Measurements from ENCODE around the gene BEGAIN.
A peak's percentile ranks its signal among the peaks of the same experiment; 100 is the strongest.

Gene BEGAIN

GRCh38 chr14:100552524-100553125 is 34.6 kb downstream of the BEGAIN start:
- H3K9me3 Mint-ChIP-seq: no peaks in the 10 kb centered on the region
- no peak overlapping the region for H3K27ac Mint-ChIP-seq (ENCODE audit: low read depth)
- H3K4me3 Mint-ChIP-seq: no peak overlapping the region
- peaks cover 4% of the 10 kb centered on the region for H3K36me3 Mint-ChIP-seq (ENCODE audit: insufficient read depth)
- H3K4me1 Mint-ChIP-seq: peaks cover 16% of the 10 kb centered on the region
- DNase-seq (ENCODE audit: low spot score in 2 of 2): no peak
- ATAC-seq (replicated peaks; ENCODE audit: extremely low read depth, poor library complexity, severe bottlenecking): no peak
- peaks cover 17% of the 10 kb centered on the region for H3K27me3 Mint-ChIP-seq

- H3K4me3 Mint-ChIP-seq: no peak overlapping the region
- H3K9me3 Mint-ChIP-seq: no peaks in the 10 kb centered on the region
- peaks cover 29% of the 10 kb centered on the region for H3K4me1 Mint-ChIP-seq
- ATAC-seq (replicated peaks; ENCODE audit: extremely low read depth, poor library complexity, severe bottlenecking) (no peak), DNase-seq (ENCODE audit: low spot score in 2 of 2) (no peak)
- H3K36me3 Mint-ChIP-seq (ENCODE audit: insufficient read depth): peaks cover 13% of the 10 kb centered on the region
- H3K27me3 Mint-ChIP-seq: peaks cover 14% of the 10 kb centered on the region
- H3K27ac Mint-ChIP-seq (ENCODE audit: low read depth): no peak overlapping the region
Measured at GRCh38 chr14:100551056-100551455, 36.2 kb downstream of the BEGAIN start.

GRCh38 chr14:100549834-100550625 is 37.2 kb downstream of the BEGAIN start:
- Mint-ChIP-seq H3K36me3 (ENCODE audit: insufficient read depth) (peaks cover 13% of the 10 kb centered on the region), H3K27ac (ENCODE audit: low read depth) (no peak overlapping the region), H3K9me3 (no peaks in the 10 kb centered on the region), H3K4me1 (peaks cover 29% of the 10 kb centered on the region), H3K27me3 (peaks cover 7% of the 10 kb centered on the region), H3K4me3 (peak overlapping the region; percentile 47)
- ATAC-seq (replicated peaks; ENCODE audit: extremely low read depth, poor library complexity, severe bottlenecking): no peak
- DNase-seq (ENCODE audit: low spot score in 2 of 2): no peak

GRCh38 chr14:100548939-100549338 is 38.3 kb downstream of the BEGAIN start:
- Mint-ChIP-seq H3K27ac (ENCODE audit: low read depth) (no peak overlapping the region), H3K27me3 (no peaks in the 10 kb centered on the region), H3K4me1 (peaks cover 29% of the 10 kb centered on the region), H3K4me3 (peak overlapping the region; percentile 47), H3K9me3 (no peaks in the 10 kb centered on the region), H3K36me3 (ENCODE audit: insufficient read depth) (peaks cover 13% of the 10 kb centered on the region)
- ATAC-seq (replicated peaks; ENCODE audit: extremely low read depth, poor library complexity, severe bottlenecking): no peak
- DNase-seq (ENCODE audit: low spot score in 2 of 2): no peak

- DNase-seq (ENCODE audit: low spot score in 2 of 2) (no peak), ATAC-seq (replicated peaks; ENCODE audit: extremely low read depth, poor library complexity, severe bottlenecking) (no peak)
- Mint-ChIP-seq H3K36me3 (ENCODE audit: insufficient read depth) (peaks cover 13% of the 10 kb centered on the region), H3K4me1 (peaks cover 30% of the 10 kb centered on the region), H3K9me3 (no peaks in the 10 kb centered on the region), H3K27ac (ENCODE audit: low read depth) (peak overlapping the region; percentile 41), H3K27me3 (no peaks in the 10 kb centered on the region), H3K4me3 (peak overlapping the region; percentile 78)
Measured at GRCh38 chr14:100548295-100548655, 38.9 kb downstream of the BEGAIN start.

GRCh38 chr14:100547633-100548294 is 39.5 kb downstream of the BEGAIN start:
- no peaks in the 10 kb centered on the region for H3K27me3 Mint-ChIP-seq
- no peaks in the 10 kb centered on the region for H3K9me3 Mint-ChIP-seq
- peak; percentile 25 to 41 for DNase-seq (ENCODE audit: low spot score in 2 of 2)
- peaks cover 35% of the 10 kb centered on the region for H3K4me1 Mint-ChIP-seq
- peaks cover 13% of the 10 kb centered on the region for H3K36me3 Mint-ChIP-seq (ENCODE audit: insufficient read depth)
- peak overlapping the region; percentile 78 for H3K4me3 Mint-ChIP-seq
- H3K27ac Mint-ChIP-seq (ENCODE audit: low read depth): peak overlapping the region; percentile 41
- ATAC-seq (replicated peaks; ENCODE audit: extremely low read depth, poor library complexity, severe bottlenecking): peak; percentile 54

GRCh38 chr14:100546051-100546443 is 41.2 kb downstream of the BEGAIN start:
- no peaks in the 10 kb centered on the region for H3K9me3 Mint-ChIP-seq
- H3K36me3 Mint-ChIP-seq (ENCODE audit: insufficient read depth): peaks cover 16% of the 10 kb centered on the region
- peak overlapping the region; percentile 79 for H3K27ac Mint-ChIP-seq (ENCODE audit: low read depth)
- DNase-seq (ENCODE audit: low spot score in 2 of 2) (no peak), ATAC-seq (replicated peaks; ENCODE audit: extremely low read depth, poor library complexity, severe bottlenecking) (no peak)
- H3K27me3 Mint-ChIP-seq: no peaks in the 10 kb centered on the region
- H3K4me3 Mint-ChIP-seq: peak overlapping the region; percentile 78
- H3K4me1 Mint-ChIP-seq: peaks cover 40% of the 10 kb centered on the region

GRCh38 chr14:100545359-100545758 is 41.9 kb downstream of the BEGAIN start:
- H3K9me3 Mint-ChIP-seq: no peaks in the 10 kb centered on the region
- H3K4me3 Mint-ChIP-seq: no peak overlapping the region
- H3K27me3 Mint-ChIP-seq: no peaks in the 10 kb centered on the region
- peaks cover 40% of the 10 kb centered on the region for H3K4me1 Mint-ChIP-seq
- no peak for DNase-seq (ENCODE audit: low spot score in 2 of 2)
- ATAC-seq (replicated peaks; ENCODE audit: extremely low read depth, poor library complexity, severe bottlenecking): no peak
- no peak overlapping the region for H3K27ac Mint-ChIP-seq (ENCODE audit: low read depth)
- peaks cover 16% of the 10 kb centered on the region for H3K36me3 Mint-ChIP-seq (ENCODE audit: insufficient read depth)

GRCh38 chr14:100544506-100545141 is 42.6 kb downstream of the BEGAIN start:
- DNase-seq (ENCODE audit: low spot score in 2 of 2) (no peak), ATAC-seq (replicated peaks; ENCODE audit: extremely low read depth, poor library complexity, severe bottlenecking) (no peak)
- Mint-ChIP-seq H3K4me3 (no peak overlapping the region), H3K9me3 (no peaks in the 10 kb centered on the region), H3K36me3 (ENCODE audit: insufficient read depth) (peaks cover 16% of the 10 kb centered on the region), H3K4me1 (peaks cover 40% of the 10 kb centered on the region), H3K27ac (ENCODE audit: low read depth) (no peak overlapping the region), H3K27me3 (no peaks in the 10 kb centered on the region)

GRCh38 chr14:100543471-100544455 is 43.5 kb downstream of the BEGAIN start:
- ATAC-seq (replicated peaks; ENCODE audit: extremely low read depth, poor library complexity, severe bottlenecking): no peak
- DNase-seq (ENCODE audit: low spot score in 2 of 2): no peak
- no peaks in the 10 kb centered on the region for H3K27me3 Mint-ChIP-seq
- H3K27ac Mint-ChIP-seq (ENCODE audit: low read depth): no peak overlapping the region
- H3K9me3 Mint-ChIP-seq: no peaks in the 10 kb centered on the region
- H3K4me3 Mint-ChIP-seq: no peak overlapping the region
- peaks cover 16% of the 10 kb centered on the region for H3K36me3 Mint-ChIP-seq (ENCODE audit: insufficient read depth)
- peaks cover 34% of the 10 kb centered on the region for H3K4me1 Mint-ChIP-seq

- Mint-ChIP-seq H3K36me3 (ENCODE audit: insufficient read depth) (peaks cover 12% of the 10 kb centered on the region), H3K9me3 (no peaks in the 10 kb centered on the region), H3K27me3 (no peaks in the 10 kb centered on the region), H3K4me1 (peaks cover 25% of the 10 kb centered on the region), H3K4me3 (no peak overlapping the region), H3K27ac (ENCODE audit: low read depth) (peak overlapping the region; percentile 19)
- DNase-seq (ENCODE audit: low spot score in 2 of 2) (no peak), ATAC-seq (replicated peaks; ENCODE audit: extremely low read depth, poor library complexity, severe bottlenecking) (no peak)
Measured at GRCh38 chr14:100542619-100543205, 44.5 kb downstream of the BEGAIN start.
